GM12878 (cell line): Measurements from ENCODE around the gene AMER2. TPM values are rescaled to one million over a fixed set of nuclear protein-coding genes. Genes with fewer than 3 reads are reported as not detected.

Experiments
- ATF3 ChIP-seq: IDR thresholded peaks from 2 replicates; pipeline ENCODE4 v1.6.1; 2011; ENCODE audit warnings: low read depth, mild to moderate bottlenecking, low read length, moderate library complexity, borderline replicate concordance; ENCODE audit errors: extremely low read depth
- BACH1 ChIP-seq: fragments of 450-650 bp; IDR thresholded peaks from 2 replicates; pipeline ENCODE4 v1.6.1; 2017; ENCODE audit warnings: mild to moderate bottlenecking, borderline replicate concordance
- CHD1 ChIP-seq: IDR thresholded peaks from 2 replicates; pipeline ENCODE4 v1.6.1; 2012; ENCODE audit warnings: low read depth, low read length, improper control_type of control experiment
- DPF2 ChIP-seq: fragments of 450-650 bp; IDR thresholded peaks from 2 replicates; pipeline ENCODE4 v1.6.1; 2017; ENCODE audit warnings: mild to moderate bottlenecking
- HDAC6 ChIP-seq: fragments of 200-600 bp; sonication (generic); IDR thresholded peaks from one replicate; pipeline ENCODE4 v1.8.0; 2017; ENCODE audit warnings: antibody characterized with exemption; ENCODE audit not compliant: unreplicated experiment
- MTA3 ChIP-seq: IDR thresholded peaks from 2 replicates; pipeline ENCODE4 v1.6.1; 2012; ENCODE audit warnings: low read length, inconsistent platforms, borderline replicate concordance
- MYC ChIP-seq: IDR thresholded peaks from 2 replicates; pipeline ENCODE4 v1.6.1; 2011; ENCODE audit warnings: mild to moderate bottlenecking, low read length, moderate library complexity, inconsistent platforms; ENCODE audit not compliant: insufficient read depth, insufficient replicate concordance, insufficient read length, severe bottlenecking
- NBN ChIP-seq: fragments of 450-650 bp; IDR thresholded peaks from 2 replicates; pipeline ENCODE4 v1.6.1; 2016
- NFYA ChIP-seq: IDR thresholded peaks from 2 replicates; pipeline ENCODE4 v1.6.1; 2011; ENCODE audit warnings: low read depth, mild to moderate bottlenecking, low read length, improper control_type of control experiment, borderline replicate concordance
- NFYB ChIP-seq: IDR thresholded peaks from 2 replicates; pipeline ENCODE4 v1.6.1; 2011; ENCODE audit warnings: low read depth, mild to moderate bottlenecking, low read length, improper control_type of control experiment, moderate library complexity; ENCODE audit not compliant: insufficient read depth
- SKIL ChIP-seq: fragments of 450-650 bp; IDR thresholded peaks from 2 replicates; pipeline ENCODE4 v1.6.1; 2017; ENCODE audit warnings: mild to moderate bottlenecking, low read depth, inconsistent platforms; ENCODE audit not compliant: poor library complexity, severe bottlenecking
- SMARCA5 ChIP-seq: fragments of 450-650 bp; IDR thresholded peaks from 2 replicates; pipeline ENCODE4 v1.6.1; 2017; ENCODE audit warnings: mild to moderate bottlenecking
- TCF12 ChIP-seq: IDR thresholded peaks from 2 replicates; pipeline ENCODE4 v1.6.1; 2011; ENCODE audit warnings: low read depth, mild to moderate bottlenecking, low read length
- WRNIP1 ChIP-seq: IDR thresholded peaks from 2 replicates; pipeline ENCODE4 v1.6.1; 2011; ENCODE audit warnings: low read depth, low read length, improper control_type of control experiment, borderline replicate concordance
- polyA plus RNA-seq, 11 experiments: library from polyadenylated mRNA; depleted of rRNA in 4 of 11; unstranded in 6 of 11; stranded (reverse) in 5 of 11; fragments of >200 nt; fragmentation: Nextera tagmentation in 4 of 11; fragmentation: Illumina TruSeq in 1 of 11; extraction: Ambion mirVana in 4 of 11; extraction: Trizol in 1 of 11; gene quantifications; 1 replicate in 1 of 11; 2 replicates in 10 of 11; pipeline versions ENCODE4 v1.2.1 to v1.2.3, GENCODE V29; 2011 to 2016; ENCODE audit warnings: inconsistent platforms in 2 of 11, missing spikeins in 2 of 11, low read depth in 1 of 11
- total RNA-seq, 4 experiments: library from RNA; depleted of rRNA in 3 of 4; stranded (reverse); fragments of >200 nt in 3 of 4; fragmentation: Illumina TruSeq in 1 of 4; extraction: Trizol in 1 of 4; gene quantifications; 2 replicates each; pipeline versions ENCODE4 v1.2.1 to v1.2.3, GENCODE V29; 2013 to 2021
- TF ChIP-seq, protein P1 (sequence below): fragments of 450-650 bp; conservative IDR thresholded peaks from 2 replicates; pipeline ENCODE4 v1.6.1; 2017; ENCODE audit warnings: mild to moderate bottlenecking, moderate library complexity
- TF ChIP-seq, protein P2 (sequence below): fragments of 450-650 bp; formaldehyde crosslinking; IDR thresholded peaks from 2 replicates; pipeline ENCODE4 v1.4.0; 2020; ENCODE audit warnings: mild to moderate bottlenecking, moderate library complexity

Gene AMER2
- total and polyA plus RNA-seq, 10 of the 15 experiments (the other 5 are each of a cell fraction or from before 2014, with no cell fraction given): 0.01 to 0.34 (median 0.21) TPM

DNA sequence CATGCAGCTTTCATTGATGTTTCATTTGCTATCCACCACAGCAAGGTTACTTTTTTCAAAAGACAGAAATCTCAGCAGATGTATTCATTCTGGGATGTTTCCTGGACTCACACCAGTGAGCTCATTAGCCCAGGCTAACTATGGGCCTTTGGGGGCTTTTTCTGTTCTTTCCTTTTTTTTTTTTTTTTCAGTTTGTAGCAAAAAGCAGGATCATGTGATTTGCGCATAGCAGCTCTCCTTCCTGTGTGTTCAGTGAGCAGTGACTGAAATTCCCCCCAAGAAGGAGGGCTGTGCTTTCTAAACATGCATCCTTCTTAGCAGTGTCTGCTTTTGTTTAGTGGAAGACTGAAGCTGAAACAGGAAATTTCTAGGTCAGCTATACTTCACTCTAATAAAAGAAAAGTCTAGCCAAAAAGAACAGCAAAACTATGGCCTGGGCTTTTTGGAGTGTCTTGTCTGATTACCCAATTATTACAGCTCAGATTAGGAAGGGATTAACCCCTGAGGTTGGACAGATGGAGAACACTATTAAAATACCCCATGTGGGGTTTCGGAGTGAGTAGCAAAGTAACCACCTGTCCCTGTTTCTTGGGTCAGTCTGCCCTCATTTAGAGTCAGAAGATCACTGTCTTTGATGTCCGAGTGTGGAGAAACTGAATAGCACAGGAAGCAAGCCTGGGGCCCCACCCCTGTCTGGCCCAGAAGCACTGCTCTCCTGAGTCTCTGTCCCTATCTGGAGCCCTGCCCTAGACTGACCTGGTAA, 8.9 kb upstream of the AMER2 start (continued):
- TF ChIP-seq, protein P1, sequence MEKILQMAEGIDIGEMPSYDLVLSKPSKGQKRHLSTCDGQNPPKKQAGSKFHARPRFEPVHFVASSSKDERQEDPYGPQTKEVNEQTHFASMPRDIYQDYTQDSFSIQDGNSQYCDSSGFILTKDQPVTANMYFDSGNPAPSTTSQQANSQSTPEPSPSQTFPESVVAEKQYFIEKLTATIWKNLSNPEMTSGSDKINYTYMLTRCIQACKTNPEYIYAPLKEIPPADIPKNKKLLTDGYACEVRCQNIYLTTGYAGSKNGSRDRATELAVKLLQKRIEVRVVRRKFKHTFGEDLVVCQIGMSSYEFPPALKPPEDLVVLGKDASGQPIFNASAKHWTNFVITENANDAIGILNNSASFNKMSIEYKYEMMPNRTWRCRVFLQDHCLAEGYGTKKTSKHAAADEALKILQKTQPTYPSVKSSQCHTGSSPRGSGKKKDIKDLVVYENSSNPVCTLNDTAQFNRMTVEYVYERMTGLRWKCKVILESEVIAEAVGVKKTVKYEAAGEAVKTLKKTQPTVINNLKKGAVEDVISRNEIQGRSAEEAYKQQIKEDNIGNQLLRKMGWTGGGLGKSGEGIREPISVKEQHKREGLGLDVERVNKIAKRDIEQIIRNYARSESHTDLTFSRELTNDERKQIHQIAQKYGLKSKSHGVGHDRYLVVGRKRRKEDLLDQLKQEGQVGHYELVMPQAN: no peak
- TF ChIP-seq HDAC6 (no peak), MTA3 (no peak; the same call in 1 of the 2 replicates), NFYA (no peak), SMARCA5 (no peak), NFYB (no peak), WRNIP1 (no peak), SKIL (peak; percentile 86), DPF2 (peak; percentile 49; the same call in 1 of the 2 replicates), CHD1 (0 out of 2 replicates have a peak, but pooled peaks have one; percentile 33), MYC (no peak), ATF3 (no peak), TCF12 (peak; percentile 87), NBN (no peak; the same call in 1 of the 2 replicates), BACH1 (no peak)
- TF ChIP-seq, protein P2, sequence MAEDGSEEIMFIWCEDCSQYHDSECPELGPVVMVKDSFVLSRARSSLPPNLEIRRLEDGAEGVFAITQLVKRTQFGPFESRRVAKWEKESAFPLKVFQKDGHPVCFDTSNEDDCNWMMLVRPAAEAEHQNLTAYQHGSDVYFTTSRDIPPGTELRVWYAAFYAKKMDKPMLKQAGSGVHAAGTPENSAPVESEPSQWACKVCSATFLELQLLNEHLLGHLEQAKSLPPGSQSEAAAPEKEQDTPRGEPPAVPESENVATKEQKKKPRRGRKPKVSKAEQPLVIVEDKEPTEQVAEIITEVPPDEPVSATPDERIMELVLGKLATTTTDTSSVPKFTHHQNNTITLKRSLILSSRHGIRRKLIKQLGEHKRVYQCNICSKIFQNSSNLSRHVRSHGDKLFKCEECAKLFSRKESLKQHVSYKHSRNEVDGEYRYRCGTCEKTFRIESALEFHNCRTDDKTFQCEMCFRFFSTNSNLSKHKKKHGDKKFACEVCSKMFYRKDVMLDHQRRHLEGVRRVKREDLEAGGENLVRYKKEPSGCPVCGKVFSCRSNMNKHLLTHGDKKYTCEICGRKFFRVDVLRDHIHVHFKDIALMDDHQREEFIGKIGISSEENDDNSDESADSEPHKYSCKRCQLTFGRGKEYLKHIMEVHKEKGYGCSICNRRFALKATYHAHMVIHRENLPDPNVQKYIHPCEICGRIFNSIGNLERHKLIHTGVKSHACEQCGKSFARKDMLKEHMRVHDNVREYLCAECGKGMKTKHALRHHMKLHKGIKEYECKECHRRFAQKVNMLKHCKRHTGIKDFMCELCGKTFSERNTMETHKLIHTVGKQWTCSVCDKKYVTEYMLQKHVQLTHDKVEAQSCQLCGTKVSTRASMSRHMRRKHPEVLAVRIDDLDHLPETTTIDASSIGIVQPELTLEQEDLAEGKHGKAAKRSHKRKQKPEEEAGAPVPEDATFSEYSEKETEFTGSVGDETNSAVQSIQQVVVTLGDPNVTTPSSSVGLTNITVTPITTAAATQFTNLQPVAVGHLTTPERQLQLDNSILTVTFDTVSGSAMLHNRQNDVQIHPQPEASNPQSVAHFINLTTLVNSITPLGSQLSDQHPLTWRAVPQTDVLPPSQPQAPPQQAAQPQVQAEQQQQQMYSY: no peak
